GM12801 (cell line): ENCODE measurements around the gene NPFF.

Experiments used
- CTCF ChIP-seq: IDR thresholded peaks from one replicate; pipeline ENCODE4 v1.5.1; 2011; ENCODE audit warnings: control low read depth; ENCODE audit not compliant: insufficient read length; ENCODE audit errors: extremely low read depth

The NPFF gene

GRCh38 chr12:53498235-53498630, 9.1 kb downstream of the NPFF start:
- TF ChIP-seq CTCF, result no peak

GRCh38 chr12:53497461-53497860, 9.8 kb downstream of the NPFF start:
- TF ChIP-seq CTCF, result no peak

- TF ChIP-seq CTCF, result no peak
Measured at GRCh38 chr12:53496752-53497032, 10.6 kb downstream of the NPFF start.

- TF ChIP-seq CTCF, result no peak
Measured at GRCh38 chr12:53495903-53496751, 11.2 kb downstream of the NPFF start.

GRCh38 chr12:53493610-53494391, 13.5 kb downstream of the NPFF start:
- TF ChIP-seq CTCF, result no peak

GRCh38 chr12:53492830-53493609, 14.3 kb downstream of the NPFF start:
- TF ChIP-seq CTCF, result no peak

- no peak for TF ChIP-seq CTCF
Measured at GRCh38 chr12:53492188-53492587, 15.1 kb downstream of the NPFF start.
